ENCODE measurements around the gene ATP6V1G3. TPM values are rescaled to one million over a fixed set of nuclear protein-coding genes. Genes with fewer than 3 reads are reported as not detected.
A peak's percentile ranks its signal among the peaks of the same experiment; 100 is the strongest.

ATP6V1G3 gene
- total RNA-seq, 2 experiments from 2014 or later = 0.66 TPM; not detected in 1

- Histone ChIP-seq H3K4me2 (ENCODE audit: low read length) (peak overlapping the region; percentile 62), H3K9me2 (ENCODE audit: insufficient read depth, low read length) (no peaks in the 10 kb centered on the region), H3K79me2 (ENCODE audit: insufficient read depth, low read depth, low read length) (no peaks in the 10 kb centered on the region), H3K27ac (ENCODE audit: low read depth, low read length, poor library complexity, severe bottlenecking) (peak overlapping the region; percentile 41), H4K20me1 (ENCODE audit: insufficient read depth, low read length) (no peaks in the 10 kb centered on the region), H3K4me1 (ENCODE audit: insufficient read depth, low read length, poor library complexity, severe bottlenecking) (peaks cover 61% of the 10 kb centered on the region), H2AFZ (ENCODE audit: low read length) (peak overlapping the region; percentile 94), H3K9me3 (ENCODE audit: low read length) (no peaks in the 10 kb centered on the region), H3K4me3 (ENCODE audit: low read depth, low read length, poor library complexity, severe bottlenecking) (no peak overlapping the region), H3K36me3 (ENCODE audit: insufficient read depth, low read length) (no peaks in the 10 kb centered on the region)
- BruUV-seq (replicated peaks) = no TSS peak
- intact Hi-C loops (cut with micrococcal nuclease; ENCODE audit: unreplicated experiment) = loop anchor here (2.0 to 5.0 kb wide), 3 partner anchors 61 to 397 kb away; no protein-coding TSS in a partner anchor
- ChIA-PET POLR2A (interaction anchor here (0.6 to 4.6 kb wide), 27 partner anchors 9 to 635 kb away, joined by 3 to 24 read pairs (median 4); no protein-coding TSS in a partner anchor), CTCF (ENCODE audit: unreplicated experiment) (no interaction called here)
- peak; percentile 55 for DNase-seq (ENCODE audit: low spot score)
- TF ChIP-seq EZH2phosphoT487 (IDR thresholded peaks at IDR 0.05; ENCODE audit: borderline replicate concordance, low read depth, low read length) (no peak), CTCF (conservative IDR thresholded peaks at IDR 0.05; ENCODE audit: low read length) (no peak)
These were observed 4.8 kb downstream of the ATP6V1G3 start for GRCh38 chr1:198535631-198536030.

GRCh38 chr1:198534548-198535418 is 5.7 kb downstream of the ATP6V1G3 start:
- H3K9me3 ChIP-seq (ENCODE audit: low read length) = no peaks in the 10 kb centered on the region
- no TSS peak for BruUV-seq (replicated peaks)
- no peaks in the 10 kb centered on the region for H3K36me3 ChIP-seq (ENCODE audit: insufficient read depth, low read length)
- peak overlapping the region; percentile 94 for H2AFZ ChIP-seq (ENCODE audit: low read length)
- intact Hi-C loops (cut with micrococcal nuclease; ENCODE audit: unreplicated experiment) = loop anchor here (2.0 to 5.0 kb wide), 3 partner anchors 62 to 398 kb away; no protein-coding TSS in a partner anchor
- no peaks in the 10 kb centered on the region for H4K20me1 ChIP-seq (ENCODE audit: insufficient read depth, low read length)
- no peaks in the 10 kb centered on the region for H3K79me2 ChIP-seq (ENCODE audit: insufficient read depth, low read depth, low read length)
- peaks cover 62% of the 10 kb centered on the region for H3K4me1 ChIP-seq (ENCODE audit: insufficient read depth, low read length, poor library complexity, severe bottlenecking)
- ChIA-PET CTCF (ENCODE audit: unreplicated experiment) (no interaction called here), POLR2A (interaction anchor here (0.6 to 4.6 kb wide), 18 partner anchors 9 to 402 kb away, joined by 3 to 24 read pairs (median 5); no protein-coding TSS in a partner anchor)
- H3K4me3 ChIP-seq (ENCODE audit: low read depth, low read length, poor library complexity, severe bottlenecking) = peak overlapping the region; percentile 14
- DNase-seq (ENCODE audit: low spot score) = peak; percentile 29
- TF ChIP-seq EZH2phosphoT487 (IDR thresholded peaks at IDR 0.05; ENCODE audit: borderline replicate concordance, low read depth, low read length) (no peak), CTCF (conservative IDR thresholded peaks at IDR 0.05; ENCODE audit: low read length) (no peak)
- peak overlapping the region; percentile 41 for H3K27ac ChIP-seq (ENCODE audit: low read depth, low read length, poor library complexity, severe bottlenecking)
- no peaks in the 10 kb centered on the region for H3K9me2 ChIP-seq (ENCODE audit: insufficient read depth, low read length)
- peak overlapping the region; percentile 62 for H3K4me2 ChIP-seq (ENCODE audit: low read length)
